NCI-H1417 (cell line): ENCODE measurements around the gene EIF2D.

Experiments
- DNase-seq, 3 experiments: peaks; one replicate each; lab custom pipeline; 2025; lab: John Stamatoyannopoulos, UW

Gene EIF2D

DNA sequence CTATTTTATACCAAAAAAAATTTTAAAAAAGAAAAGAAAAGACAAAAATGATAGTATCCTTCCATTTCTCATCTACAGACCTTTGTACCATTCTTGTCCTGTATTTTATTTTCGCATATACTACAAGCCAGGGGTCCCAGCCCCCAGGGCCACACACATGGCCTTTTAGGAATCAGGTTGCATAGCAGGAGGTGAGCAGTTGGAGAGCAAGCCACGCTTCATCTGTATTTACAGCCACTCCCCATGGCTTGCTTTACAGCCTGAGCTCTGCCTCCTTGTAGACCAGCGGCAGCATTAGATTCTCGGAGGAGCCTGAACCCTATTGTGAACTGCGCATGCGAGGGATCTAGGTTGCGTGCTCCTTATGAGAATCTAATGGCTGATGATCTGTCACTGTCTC, 65.2 kb downstream of the EIF2D start:
- DNase-seq: peak in 2 of 3 experiments; percentile 19 to 81

DNA sequence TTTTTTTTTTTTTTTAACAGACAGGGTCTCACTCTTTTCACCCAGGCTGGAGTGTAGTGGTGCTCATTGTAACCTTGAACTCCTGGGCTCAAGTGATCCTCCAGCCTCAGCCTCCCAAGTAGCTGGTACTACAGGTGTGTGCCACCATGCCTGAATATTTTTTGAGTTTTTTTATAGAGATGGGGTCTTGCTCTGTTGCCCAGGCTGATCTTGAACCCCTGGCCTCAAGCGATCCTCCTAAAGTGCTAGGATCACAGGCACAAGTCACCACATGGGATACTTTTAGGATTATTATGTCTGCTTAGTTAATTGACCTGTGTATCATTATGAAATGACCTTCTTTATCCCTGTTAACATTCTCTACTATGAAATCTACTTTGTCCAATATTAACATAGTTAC, 66.9 kb downstream of the EIF2D start:
- DNase-seq: no peak

DNA sequence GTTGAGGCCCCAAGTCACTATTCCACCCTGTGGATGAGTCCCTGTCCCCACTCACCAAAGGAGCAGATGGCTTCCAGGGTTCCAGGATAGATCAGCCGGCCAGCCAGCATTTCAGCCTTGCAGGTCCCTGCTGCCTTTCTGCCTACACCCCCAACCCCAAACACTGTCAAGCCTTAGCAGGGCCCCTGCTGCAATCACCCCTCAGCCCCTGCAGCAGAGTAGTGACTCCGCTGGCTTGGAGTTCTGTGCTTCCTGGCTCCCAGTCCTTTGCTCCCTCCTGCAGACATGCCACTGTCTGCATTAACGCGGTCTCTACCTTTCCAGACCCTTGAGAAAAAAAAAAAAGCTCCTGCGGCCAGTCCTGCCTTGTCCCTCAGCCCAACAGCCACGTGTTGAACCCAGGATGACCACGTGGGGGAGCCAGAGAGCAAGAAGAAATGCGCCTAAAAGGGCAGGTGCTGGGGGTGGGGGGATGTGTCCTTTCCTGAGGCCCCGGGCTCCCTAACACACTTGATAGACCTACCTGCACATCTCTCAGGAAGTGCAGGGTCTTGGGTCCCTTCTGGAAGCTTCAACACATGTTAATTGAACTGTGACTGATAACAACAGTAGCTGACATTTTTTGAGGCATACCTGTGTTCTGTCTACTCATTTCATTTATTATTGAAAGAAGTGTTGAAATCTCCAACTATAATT, 67.6 kb downstream of the EIF2D start:
- DNase-seq: peak; percentile 81 to 93 (median 90)
